Tibial artery (tissue), 4 donors: Measurements from ENCODE around the gene IFRD2.
A peak's percentile ranks its signal among the peaks of the same experiment; 100 is the strongest.
"Not testable (repeated sequence)": the region's sequence is repeated elsewhere in the genome, so short reads cannot be mapped to it uniquely, and the experiment has no call there.

Source experiments
- DNase-seq, 2 donors: peaks; one replicate each; pipeline ENCODE4 v3.0.0-alpha.2; 2019
- H3K27ac ChIP-seq, 2 donors: fragments of 200-600 bp; sonication (generic) in 1 of 2; 1 replicate in 1 of 2; 2 replicates in 1 of 2; pipeline ENCODE4 v1.5.1; 2018 to 2019; ENCODE audit warnings: mild to moderate bottlenecking in 1 of 2
- H3K27me3 ChIP-seq, 2 donors: fragments of 200-600 bp; sonication (generic) in 1 of 2; one replicate each; pipeline versions ENCODE4 v1.5.1 to v1.6.0; 2016 to 2019
- H3K36me3 ChIP-seq, 3 donors: fragments of 200-600 bp; sonication (generic) in 2 of 3; one replicate each; pipeline ENCODE4 v1.5.1; 2016 to 2019; ENCODE audit warnings: mild to moderate bottlenecking in 2 of 3
- H3K4me1 ChIP-seq, 4 donors: fragments of 200-600 bp; sonication (generic) in 2 of 4; 1 replicate in 3 of 4; 2 replicates in 1 of 4; pipeline ENCODE4 v1.5.1; 2016 to 2019
- H3K4me3 ChIP-seq, 2 donors: fragments of 200-600 bp; sonication (generic) in 1 of 2; 1 replicate in 1 of 2; 2 replicates in 1 of 2; pipeline ENCODE4 v1.5.1; 2018 to 2019; ENCODE audit warnings: mild to moderate bottlenecking in 2 of 2
- H3K9me3 ChIP-seq, 3 donors: fragments of 200-600 bp; sonication (generic) in 1 of 3; one replicate each; pipeline ENCODE4 v1.5.1; 2016 to 2019
- CTCF ChIP-seq, 2 experiments: fragments of 200-600 bp in 1 of 2; fragments of 450-650 bp in 1 of 2; IDR thresholded peaks; one replicate each; pipeline ENCODE4 v1.5.1; 2017 to 2019; ENCODE audit warnings: antibody characterized with exemption in 2 of 2, mild to moderate bottlenecking in 1 of 2, moderate library complexity in 1 of 2
- intact Hi-C: fragments of 100-400 bp; cut with DNase I; formaldehyde crosslinking; loops from one replicate; pipeline ENCODE4 v1.15.0; 2023; ENCODE audit warnings: low total_unique reads

The IFRD2 gene

GRCh38 chr3:50264383-50264963, 27.8 kb downstream of the IFRD2 start:
- no peaks in the 10 kb centered on the region for H3K27me3 ChIP-seq
- intact Hi-C loops, result no loop called here
- TF ChIP-seq CTCF (IDR thresholded peaks at IDR 0.05), result no peak

GRCh38 chr3:50263478-50264382, 28.5 kb downstream of the IFRD2 start:
- Histone ChIP-seq H3K36me3 (peaks cover 0 to under 1% (median 0%) of the 10 kb centered on the region in 3 donors), H3K9me3 (no peaks in the 10 kb centered on the region), H3K27me3 (no peaks in the 10 kb centered on the region), H3K27ac (peak overlapping the region; percentile 96 to 98), H3K4me3 (no peak overlapping the region), H3K4me1 (peaks cover 8 to 85% (median 74%) of the 10 kb centered on the region in 4 donors)
- no peak for TF ChIP-seq CTCF (IDR thresholded peaks at IDR 0.05)
- DNase-seq, result no peak
- intact Hi-C loops, result no loop called here

More at GRCh38 chr3:50264383-50264963, 27.8 kb downstream of the IFRD2 start:
- Histone ChIP-seq H3K9me3 (no peaks in the 10 kb centered on the region), H3K4me3 (no peak overlapping the region), H3K4me1 (peaks cover 8 to 90% (median 79%) of the 10 kb centered on the region in 4 donors), H3K36me3 (no peaks in the 10 kb centered on the region), H3K27ac (peak overlapping the region; percentile 96 to 98)
- peak; percentile 70 to 93 for DNase-seq

- Histone ChIP-seq H3K27ac (peak overlapping the region; percentile 96 to 98), H3K27me3 (no peaks in the 10 kb centered on the region), H3K4me1 (peaks cover 8 to 76% (median 64%) of the 10 kb centered on the region in 4 donors), H3K9me3 (no peaks in the 10 kb centered on the region), H3K4me3 (no peak overlapping the region), H3K36me3 (peaks cover 5 to 10% (median 9%) of the 10 kb centered on the region in 3 donors)
- intact Hi-C loops, result no loop called here
- DNase-seq, result no peak
- no peak for TF ChIP-seq CTCF (IDR thresholded peaks at IDR 0.05)
These were observed 29.5 kb downstream of the IFRD2 start for GRCh38 chr3:50262778-50263177.

GRCh38 chr3:50262200-50262599, 30.0 kb downstream of the IFRD2 start:
- H3K4me3 ChIP-seq, H3K27me3 ChIP-seq, H3K9me3 ChIP-seq, DNase-seq, intact Hi-C loops: not testable (repeated sequence)
- H3K4me1 ChIP-seq, result peaks cover 8 to 70% (median 58%) of the 10 kb centered on the region in 4 donors
- H3K27ac ChIP-seq, result peak overlapping the region; percentile 97 to 98
- peaks cover 11 to 16% (median 15%) of the 10 kb centered on the region in 3 donors for H3K36me3 ChIP-seq

GRCh38 chr3:50261505-50261904, 30.7 kb downstream of the IFRD2 start:
- Histone ChIP-seq H3K4me1 (peaks cover 8 to 63% (median 52%) of the 10 kb centered on the region in 4 donors), H3K27ac (peak overlapping the region; percentile 97 to 100), H3K9me3 (no peaks in the 10 kb centered on the region), H3K36me3 (peaks cover 18 to 23% (median 22%) of the 10 kb centered on the region in 3 donors), H3K27me3 (no peaks in the 10 kb centered on the region), H3K4me3 (no peak overlapping the region)
- no peak for DNase-seq
- intact Hi-C loops, result no loop called here
- TF ChIP-seq CTCF (IDR thresholded peaks at IDR 0.05), result no peak
